GM18498 (cell line): ENCODE data around the gene HERC2.
A peak's percentile ranks its signal among the peaks of the same experiment; 100 is the strongest.
"Not testable (repeated sequence)": the region's sequence is repeated elsewhere in the genome, so short reads cannot be mapped to it uniquely, and the experiment has no call there.

Source experiments
- ATAC-seq: cut with Tn5 transposase; IDR thresholded peaks from one replicate; pipeline ENCODE4 v1.9.1; 2021; ENCODE audit warnings: mild to moderate bottlenecking, moderate library complexity; ENCODE audit not compliant: unreplicated experiment

Gene HERC2, protein sequence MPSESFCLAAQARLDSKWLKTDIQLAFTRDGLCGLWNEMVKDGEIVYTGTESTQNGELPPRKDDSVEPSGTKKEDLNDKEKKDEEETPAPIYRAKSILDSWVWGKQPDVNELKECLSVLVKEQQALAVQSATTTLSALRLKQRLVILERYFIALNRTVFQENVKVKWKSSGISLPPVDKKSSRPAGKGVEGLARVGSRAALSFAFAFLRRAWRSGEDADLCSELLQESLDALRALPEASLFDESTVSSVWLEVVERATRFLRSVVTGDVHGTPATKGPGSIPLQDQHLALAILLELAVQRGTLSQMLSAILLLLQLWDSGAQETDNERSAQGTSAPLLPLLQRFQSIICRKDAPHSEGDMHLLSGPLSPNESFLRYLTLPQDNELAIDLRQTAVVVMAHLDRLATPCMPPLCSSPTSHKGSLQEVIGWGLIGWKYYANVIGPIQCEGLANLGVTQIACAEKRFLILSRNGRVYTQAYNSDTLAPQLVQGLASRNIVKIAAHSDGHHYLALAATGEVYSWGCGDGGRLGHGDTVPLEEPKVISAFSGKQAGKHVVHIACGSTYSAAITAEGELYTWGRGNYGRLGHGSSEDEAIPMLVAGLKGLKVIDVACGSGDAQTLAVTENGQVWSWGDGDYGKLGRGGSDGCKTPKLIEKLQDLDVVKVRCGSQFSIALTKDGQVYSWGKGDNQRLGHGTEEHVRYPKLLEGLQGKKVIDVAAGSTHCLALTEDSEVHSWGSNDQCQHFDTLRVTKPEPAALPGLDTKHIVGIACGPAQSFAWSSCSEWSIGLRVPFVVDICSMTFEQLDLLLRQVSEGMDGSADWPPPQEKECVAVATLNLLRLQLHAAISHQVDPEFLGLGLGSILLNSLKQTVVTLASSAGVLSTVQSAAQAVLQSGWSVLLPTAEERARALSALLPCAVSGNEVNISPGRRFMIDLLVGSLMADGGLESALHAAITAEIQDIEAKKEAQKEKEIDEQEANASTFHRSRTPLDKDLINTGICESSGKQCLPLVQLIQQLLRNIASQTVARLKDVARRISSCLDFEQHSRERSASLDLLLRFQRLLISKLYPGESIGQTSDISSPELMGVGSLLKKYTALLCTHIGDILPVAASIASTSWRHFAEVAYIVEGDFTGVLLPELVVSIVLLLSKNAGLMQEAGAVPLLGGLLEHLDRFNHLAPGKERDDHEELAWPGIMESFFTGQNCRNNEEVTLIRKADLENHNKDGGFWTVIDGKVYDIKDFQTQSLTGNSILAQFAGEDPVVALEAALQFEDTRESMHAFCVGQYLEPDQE (N-terminal part only)

GRCh38 chr15:28322129-28322588 is at the start of gene HERC2:
HERC2 (minus strand) TSS chr15:28322179; CDS start chr15:28321433, 746 bp downstream.
- ATAC-seq = not testable (repeated sequence)

- ATAC-seq = not testable (repeated sequence)
These were observed 43.5 kb upstream of the HERC2 start for GRCh38 chr15:28365502-28365901.

DNA sequence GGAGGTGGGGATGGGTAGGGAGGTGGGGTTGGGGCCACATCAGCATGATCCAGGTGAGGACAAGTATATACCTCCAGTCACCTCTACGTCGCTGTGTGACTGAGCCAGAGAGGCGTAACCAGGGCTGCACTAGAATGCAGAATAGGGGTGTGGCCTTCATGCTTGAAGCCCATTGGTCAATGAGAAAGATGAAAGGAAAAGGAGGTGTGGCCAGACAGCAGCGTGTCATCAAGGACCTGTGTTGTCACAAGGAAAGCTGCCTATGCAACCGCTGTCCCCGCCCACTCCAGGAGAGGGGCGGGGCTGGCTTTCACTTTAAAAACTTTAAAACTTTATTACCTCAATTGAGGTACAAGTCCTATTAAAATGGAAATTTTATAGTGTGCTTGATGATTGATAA is 36.0 kb upstream of the HERC2 start, which contains the start of gene GOLGA6L24:
Gene GOLGA6L24, minus strand, starts transcription at position 101 of the 400 bp plus-strand sequence. Its CDS starts 61 bp downstream, at position 40.
- ATAC-seq = not testable (repeated sequence)

GRCh38 chr15:28321358-28322078 is 461 bp downstream of the HERC2 start:
- ATAC-seq = not testable (repeated sequence)

GRCh38 chr15:28319725-28320124 is 2.3 kb downstream of the HERC2 start:
- ATAC-seq = not testable (repeated sequence)

DNA sequence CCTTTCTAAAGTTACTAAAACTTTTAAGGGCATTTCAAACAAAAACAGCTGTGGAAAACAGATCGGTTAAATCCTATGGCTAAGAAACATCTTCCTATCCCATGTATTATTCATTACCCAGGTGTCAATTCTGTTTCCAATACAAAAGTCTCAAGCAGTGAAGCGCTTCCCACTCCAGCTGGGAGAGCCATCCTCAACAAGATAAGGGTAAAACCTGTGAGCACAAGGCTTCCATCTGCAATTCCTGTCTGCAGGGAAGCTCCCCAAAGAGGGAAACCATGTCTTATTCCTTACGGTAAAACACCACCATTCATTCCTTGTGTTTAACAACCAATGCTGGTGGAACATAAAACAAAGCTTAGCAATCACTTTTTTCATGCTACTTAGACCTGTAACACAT is 3.2 kb downstream of the HERC2 start:
- ATAC-seq = not testable (repeated sequence)

- ATAC-seq = not testable (repeated sequence)
These were observed 3.9 kb downstream of the HERC2 start for GRCh38 chr15:28318122-28318521.

- not testable (repeated sequence) for ATAC-seq
These were observed 5.0 kb downstream of the HERC2 start for GRCh38 chr15:28316958-28317357.

- not testable (repeated sequence) for ATAC-seq
These were observed 11.5 kb downstream of the HERC2 start for GRCh38 chr15:28310454-28310853.

- not testable (repeated sequence) for ATAC-seq
These were observed 13.3 kb downstream of the HERC2 start for GRCh38 chr15:28308718-28309117.

DNA sequence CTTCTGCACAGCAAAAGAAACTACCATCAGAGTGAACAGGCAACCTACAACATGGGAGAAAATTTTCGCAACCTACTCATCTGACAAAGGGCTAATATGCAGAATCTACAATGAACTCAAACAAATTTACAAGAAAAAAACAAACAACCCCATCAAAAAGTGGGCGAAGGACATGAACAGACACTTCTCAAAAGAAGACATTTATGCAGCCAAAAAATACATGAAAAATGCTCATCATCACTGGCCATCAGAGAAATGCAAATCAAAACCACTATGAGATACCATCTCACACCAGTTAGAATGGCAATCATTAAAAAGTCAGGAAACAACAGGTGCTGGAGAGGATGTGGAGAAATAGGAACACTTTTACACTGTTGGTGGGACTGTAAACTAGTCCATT is 16.3 kb downstream of the HERC2 start:
- not testable (repeated sequence) for ATAC-seq

DNA sequence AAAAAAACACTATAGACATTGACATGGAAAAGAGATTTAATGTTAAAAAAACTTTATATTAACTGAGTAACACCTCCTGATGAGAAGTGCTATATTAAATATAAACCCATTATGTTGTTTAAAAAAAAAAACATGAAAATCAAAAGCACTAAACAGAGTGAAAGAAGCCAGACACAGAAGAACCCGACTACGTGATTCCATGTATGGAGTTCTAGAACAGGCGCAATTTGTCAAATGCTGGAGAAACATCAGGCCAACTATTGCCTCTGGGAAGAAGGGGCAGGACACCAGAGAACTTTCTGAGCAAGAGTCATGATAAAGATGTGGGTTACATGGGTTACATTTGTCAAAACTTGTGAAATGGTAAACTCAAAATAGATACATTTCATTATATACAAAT is 24.5 kb downstream of the HERC2 start:
- not testable (repeated sequence) for ATAC-seq

DNA sequence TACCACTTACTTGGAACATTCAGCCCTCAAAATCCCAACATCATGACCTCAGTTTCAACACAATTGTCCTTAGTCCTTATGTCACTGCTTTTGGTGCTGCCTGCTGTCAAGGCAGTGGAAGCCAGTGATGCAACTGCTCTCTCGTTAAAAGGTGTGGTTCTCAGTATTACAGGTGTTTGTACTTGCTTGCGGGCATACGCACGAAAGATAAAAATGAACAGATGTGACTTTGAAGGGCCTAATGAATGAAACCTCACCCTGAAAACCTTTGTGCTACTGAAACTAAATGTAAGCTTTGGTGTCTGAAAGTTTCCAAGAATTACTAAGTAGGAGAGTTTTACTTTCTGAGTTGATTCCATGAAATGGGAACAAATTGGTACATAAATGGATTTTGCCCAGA is 25.2 kb downstream of the HERC2 start:
- ATAC-seq = peak; percentile 65

DNA sequence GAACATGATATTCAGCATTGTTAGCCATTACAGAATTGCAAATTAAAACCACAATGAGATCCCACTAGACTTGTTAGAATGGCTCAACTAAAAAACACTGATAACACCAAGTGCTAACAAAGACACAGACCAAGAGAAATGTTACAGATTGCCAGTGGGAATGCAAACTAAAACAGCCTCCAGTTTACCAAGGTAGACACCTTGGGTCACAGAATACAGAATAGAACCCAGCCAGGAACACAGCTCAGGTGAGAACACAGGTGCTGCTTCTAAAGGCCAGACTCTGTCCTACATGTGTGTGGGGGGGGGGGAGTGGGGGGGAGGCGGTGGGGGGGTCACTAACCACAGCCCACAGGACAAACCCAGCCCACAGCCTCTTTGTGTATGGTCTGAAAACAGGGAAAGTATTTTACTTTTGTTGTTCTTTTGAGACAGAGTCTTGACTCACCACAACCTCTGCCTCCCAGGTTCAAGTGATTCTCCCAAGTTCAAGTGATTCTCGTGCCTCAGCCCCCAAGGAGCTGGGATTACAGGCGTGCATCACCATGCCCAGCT is 26.9 kb downstream of the HERC2 start:
- not testable (repeated sequence) for ATAC-seq

DNA sequence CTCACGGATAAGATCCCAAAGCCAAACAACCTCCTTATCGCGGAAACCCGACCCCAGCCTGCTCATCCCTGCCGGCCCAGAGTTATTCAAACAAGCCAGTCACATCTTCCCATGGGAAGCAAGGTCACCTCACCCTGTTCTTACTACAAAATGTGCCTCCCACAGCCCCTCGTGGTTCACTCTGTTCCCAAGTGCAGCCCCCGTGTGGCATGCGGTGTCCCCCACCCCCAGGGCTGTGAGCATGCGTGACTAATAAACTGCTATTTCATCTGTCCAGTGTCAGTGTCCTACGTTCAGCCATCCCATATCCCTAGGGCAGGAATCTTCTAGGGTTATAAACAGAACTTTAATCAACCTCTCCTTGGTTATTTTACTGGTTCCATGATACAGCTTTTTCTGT is 27.4 kb downstream of the HERC2 start:
- not testable (repeated sequence) for ATAC-seq

GRCh38 chr15:28289694-28290463 is 32.1 kb downstream of the HERC2 start:
- peak; percentile 19 for ATAC-seq

DNA sequence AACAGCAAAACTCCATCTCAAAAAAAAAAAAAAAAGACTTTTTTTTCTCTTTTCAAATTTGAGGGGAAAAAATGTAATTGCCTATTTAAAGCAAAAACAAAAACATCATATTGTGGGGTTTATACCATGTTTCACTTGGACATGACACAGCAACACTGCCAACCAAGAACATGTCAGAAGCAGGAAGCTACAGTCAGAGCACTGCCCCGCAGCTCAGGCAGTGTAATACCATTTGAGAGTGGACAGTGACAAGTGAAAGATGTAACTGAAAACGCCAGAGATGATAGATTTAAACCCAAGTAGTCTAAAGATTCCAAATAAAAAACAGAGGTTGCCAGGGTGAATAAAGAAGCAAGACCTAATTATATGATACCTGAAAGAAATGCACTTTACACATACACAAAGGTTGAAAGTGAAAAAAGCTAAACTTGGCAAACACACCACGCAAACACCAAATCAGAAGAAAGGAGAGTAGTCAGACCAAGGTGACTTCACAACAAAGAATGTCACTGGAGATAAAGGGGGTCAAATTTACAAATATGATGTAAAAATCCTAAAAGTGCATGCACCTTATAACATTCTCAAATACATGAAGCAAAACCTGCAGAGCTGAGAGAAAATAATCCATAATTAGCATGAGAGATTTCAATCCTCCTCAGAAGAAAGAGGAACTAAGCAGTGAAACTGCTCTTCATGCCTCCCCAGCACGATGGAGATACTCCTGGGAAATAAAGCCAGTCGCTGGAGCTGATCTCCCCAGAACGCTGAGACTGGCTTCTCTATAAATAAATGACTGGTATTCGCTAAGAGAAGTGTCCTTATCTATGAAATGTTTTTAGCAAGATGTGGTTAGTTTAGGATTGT is 32.9 kb downstream of the HERC2 start:
- peak; percentile 77 for ATAC-seq

DNA sequence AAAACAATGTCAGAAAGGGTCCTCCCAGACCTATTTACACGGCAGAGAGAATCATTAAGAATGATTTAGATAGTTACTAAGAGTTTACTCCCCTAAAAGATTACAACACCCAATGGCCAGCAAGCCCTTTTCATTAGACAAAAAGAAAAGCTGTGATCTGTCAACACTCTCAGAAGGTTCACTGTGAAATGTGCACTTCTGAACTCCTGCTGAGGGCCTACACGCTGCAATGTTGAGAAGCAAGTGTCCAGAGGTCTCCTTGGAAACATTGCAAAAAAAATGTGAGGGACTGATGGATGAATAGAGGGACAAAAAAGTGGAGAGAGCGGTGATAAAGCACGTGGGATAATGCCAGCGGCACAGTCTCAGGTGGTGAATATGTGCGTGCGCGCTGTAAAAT is 35.3 kb downstream of the HERC2 start:
- ATAC-seq = not testable (repeated sequence)
